ENCODE measurements around the gene CRYGB.

- no peak for TF ChIP-seq EZH2phosphoT487 (IDR thresholded peaks at IDR 0.05; ENCODE audit: borderline replicate concordance)
- TF ChIP-seq CTCF (conservative IDR thresholded peaks at IDR 0.05; ENCODE audit: low read length), result peak; percentile 24; the same call in 1 of the 2 replicates
Observed at GRCh38 chr2:208147759-208148158, 1.8 kb upstream of the CRYGB start.

Measured in Loucy (cell line).